HG03565 (cell line): ENCODE data around the gene MPST.
"Not testable (repeated sequence)": the region's sequence is repeated elsewhere in the genome, so short reads cannot be mapped to it uniquely, and the experiment has no call there.

Experiments
- ATAC-seq: cut with Tn5 transposase; IDR thresholded peaks from one replicate; pipeline ENCODE4 v1.9.1; 2021; ENCODE audit warnings: mild to moderate bottlenecking, moderate library complexity; ENCODE audit not compliant: unreplicated experiment

Gene MPST

DNA sequence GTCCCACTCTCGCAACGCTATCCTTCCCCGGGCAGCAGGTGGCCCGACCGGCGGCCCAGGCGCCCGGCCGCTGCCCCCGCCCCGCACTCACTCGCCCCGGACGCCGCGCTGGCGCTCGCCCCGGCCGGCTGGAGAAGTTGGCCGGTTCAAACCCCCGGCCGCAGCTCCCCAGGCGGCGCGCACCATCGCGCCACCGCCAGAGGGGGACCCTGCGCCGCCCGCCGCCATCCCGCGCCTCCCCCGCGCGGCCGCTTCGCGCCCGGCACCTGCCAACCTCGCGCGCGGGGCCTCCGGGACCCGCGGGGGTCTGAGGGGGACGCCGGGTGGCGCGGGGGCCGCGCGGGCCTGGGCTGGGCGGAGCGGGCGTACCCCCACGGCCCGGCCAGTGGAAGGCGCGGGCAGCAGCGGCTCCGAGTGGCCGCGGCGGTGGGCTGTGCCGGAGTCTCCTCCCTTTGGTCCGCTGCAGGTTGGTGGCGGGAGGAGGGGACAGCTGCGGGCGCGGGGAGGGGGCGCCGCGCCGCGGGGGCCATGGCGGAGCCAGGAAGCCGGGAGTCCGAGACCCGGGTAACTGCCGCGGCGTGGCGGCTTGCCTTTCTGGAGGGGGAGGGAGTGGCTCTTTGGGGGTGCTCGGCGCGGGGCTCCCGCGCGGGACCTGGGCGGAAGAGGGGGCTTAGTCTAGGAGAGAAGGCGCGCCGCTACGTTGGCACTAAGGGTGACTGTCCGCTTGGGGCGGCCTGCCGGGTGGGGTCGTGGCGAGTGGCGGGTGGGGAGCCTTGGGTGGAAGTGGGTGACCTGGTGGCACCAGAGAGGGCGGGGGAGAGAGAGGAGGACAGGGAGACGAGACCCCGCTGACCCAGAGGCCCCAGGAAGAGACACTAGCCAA, at the start of gene MPST, which contains the start of gene TST:
Gene MPST (plus strand): TSS at position 434 of the 883 bp plus-strand sequence. CDS start 95 bp downstream, at position 529.
Gene TST (minus strand): TSS at position 139 of the 883 bp plus-strand sequence. CDS start 715 bp downstream, outside the sequence.
- ATAC-seq: no peak

DNA sequence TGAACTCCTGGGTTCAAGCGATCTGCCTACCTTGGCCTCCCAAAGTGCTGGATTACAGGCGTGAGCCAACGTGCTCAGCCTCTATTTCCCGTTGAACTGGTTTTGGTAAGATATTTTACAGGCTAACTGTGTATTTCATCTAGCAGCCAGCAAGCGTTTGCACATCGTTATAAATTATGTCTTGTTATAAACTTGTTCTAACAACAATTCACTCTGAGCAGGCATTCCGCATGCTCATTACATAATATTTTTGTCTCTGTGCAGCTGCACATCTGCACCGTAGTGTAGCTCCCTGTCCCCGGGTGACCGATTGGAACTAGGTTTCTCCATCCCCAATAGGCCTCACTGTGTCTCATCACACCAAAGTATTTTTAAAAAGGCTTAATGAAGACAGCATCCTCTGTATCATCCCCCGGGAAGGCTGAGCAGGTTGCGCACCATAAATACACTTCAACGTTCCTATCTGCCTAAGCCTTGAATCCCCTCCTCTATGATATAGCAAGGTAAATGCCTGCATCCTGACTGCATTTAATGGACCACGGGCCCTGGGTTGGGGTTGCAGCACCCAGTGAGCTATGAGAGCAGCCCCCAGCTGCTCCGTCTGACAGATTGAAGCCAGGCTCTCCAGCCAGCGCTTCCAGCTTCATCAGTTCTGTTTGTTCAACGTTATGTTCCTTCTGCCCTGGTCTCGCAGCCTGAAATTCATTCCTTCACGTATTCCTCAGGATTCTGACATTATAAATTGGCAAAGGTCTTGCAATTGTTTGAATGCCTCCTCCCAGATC, 48.0 kb upstream of the MPST start:
- no peak for ATAC-seq

DNA sequence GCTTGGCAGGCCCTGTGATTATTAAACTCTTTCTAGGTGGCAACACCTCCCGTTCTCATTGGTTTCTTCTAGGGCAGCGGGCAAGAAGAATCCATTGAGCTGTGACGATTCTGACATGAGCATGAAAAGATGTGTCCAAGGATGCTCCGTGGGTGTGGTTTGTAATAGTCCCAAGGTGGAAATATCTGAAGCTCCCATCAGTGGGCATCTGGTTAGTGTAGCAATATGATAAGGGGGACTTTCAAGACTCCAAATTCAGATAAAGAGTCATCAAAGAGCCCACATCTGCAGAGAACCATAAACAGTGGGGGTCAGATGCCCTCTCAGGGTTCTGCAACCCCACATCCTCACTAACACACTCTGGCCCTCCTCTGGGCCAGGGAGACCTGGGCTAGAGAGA, 42.9 kb upstream of the MPST start:
- ATAC-seq: no peak

- no peak for ATAC-seq
Observed at GRCh38 chr22:36977401-36977861, 42.1 kb upstream of the MPST start.

- ATAC-seq: peak; percentile 46
Observed at GRCh38 chr22:36977947-36978660, 41.4 kb upstream of the MPST start.

DNA sequence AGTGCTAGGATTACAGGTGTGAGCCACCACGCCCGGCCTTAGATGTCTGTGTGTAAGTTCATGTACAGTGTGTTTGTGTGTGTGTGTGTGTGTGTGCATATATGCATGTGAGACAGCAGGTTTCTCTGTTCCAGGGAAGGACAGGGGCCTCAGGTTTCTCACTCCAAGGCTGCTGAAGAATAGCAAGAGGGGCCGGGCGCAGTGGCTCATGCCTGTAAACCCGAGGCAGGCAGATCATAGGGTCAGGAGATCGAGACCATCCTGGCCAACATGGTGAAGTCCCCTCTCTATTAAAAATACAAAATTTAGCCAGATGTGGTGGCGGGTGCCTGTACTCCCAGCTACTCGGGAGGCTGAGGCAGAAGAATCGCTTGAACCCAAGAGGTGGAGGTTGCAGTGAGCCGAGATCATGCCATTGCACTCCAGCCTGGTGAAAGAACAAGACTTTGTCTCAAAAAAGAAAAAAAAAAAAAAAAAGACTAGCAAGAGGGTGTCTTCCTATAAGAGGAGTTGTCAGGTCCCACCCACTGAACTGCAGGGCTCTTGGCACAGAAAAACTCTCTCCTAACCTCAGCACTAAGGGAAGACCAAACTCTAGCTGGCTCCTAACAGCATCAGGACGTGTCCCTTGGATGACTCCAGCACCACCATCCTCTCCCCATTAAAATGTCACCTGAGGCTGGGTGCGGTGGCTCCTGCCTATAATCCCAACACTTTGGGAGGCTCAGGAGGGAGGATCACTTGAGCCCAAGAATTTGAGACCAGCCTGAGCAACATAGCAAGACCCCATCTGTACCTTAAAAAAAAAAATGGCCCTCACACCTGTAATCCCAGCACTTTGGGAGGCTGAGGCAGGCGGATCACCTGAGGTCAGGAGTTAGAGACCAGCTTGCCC, 40.3 kb upstream of the MPST start:
- no peak for ATAC-seq

DNA sequence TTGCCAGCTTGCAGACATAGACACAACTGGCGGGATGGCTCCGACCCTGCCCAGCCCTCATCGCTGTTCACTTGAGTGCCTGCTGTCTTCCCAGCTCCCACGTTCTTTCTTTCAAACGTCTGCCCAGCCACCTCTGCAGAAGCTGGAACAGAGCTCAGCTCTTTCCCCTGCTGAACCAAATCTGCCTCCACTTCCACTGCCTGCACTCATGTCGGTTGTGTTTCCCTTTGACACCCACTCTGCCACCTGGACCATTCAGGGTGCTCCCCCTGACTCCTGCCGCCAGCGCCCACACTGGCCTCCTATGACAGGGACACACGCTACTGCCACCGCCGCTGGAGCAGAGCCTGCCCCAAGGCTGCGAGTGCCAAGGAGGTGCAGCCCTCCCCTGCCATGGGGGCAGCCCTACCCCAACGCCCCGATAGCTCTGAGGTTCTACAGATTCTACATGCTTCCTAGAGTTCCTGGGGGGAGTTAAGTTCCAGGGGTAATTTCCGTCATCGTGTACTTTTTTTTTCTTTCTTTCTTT, 38.2 kb upstream of the MPST start:
- ATAC-seq: no peak

DNA sequence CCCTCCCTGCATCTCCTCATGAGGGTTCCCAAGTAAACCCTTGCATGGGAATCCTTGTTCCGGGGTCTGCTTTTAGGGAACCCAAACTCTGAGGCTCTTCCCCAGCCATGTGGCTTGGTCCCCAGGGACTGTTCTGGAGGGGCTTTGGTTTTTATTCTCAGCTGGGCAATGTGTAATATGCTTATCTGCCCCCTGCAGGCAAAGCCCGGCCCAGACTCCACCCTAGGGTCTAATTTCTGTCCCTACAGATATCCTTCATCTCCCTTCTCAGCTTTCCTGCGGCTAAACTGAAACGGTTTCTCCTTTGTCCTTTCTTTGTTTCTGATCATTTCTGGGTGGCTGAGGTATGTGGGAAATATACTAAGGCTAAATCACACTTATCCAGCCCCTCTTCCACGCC, 37.4 kb upstream of the MPST start:
- ATAC-seq: no peak

DNA sequence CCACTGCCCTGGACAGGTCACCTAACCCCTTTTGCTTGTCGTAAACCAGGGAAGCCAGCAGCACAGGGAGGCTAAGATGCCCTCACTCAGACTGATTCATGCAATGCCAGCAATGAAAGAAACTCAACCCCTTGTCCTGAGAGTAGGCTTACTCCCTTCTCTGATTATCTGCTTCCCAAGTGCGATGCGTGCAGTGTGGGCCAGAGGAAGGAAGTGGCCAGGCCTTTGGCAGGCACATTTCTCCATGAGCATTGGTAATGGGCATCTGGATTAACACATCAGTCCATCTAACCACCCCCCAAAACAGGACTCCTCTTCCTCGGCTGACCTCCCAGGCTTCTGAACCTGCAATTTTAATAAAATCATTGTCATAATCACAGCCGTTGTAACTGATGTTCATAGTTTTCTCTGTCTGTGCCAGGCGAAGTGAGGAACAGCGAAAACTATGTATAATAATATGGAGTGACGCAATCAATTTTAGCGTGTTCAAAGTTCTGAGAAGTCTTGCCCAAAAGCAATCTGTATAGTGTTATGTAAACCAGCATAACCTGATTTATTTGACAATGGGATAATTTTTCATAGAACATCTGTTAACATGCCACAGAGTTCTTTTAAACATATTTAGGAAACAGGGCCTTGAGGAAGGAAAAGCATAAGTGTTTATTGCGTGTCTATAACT, 34.2 kb upstream of the MPST start:
- ATAC-seq: no peak

GRCh38 chr22:36986242-36986821, 33.2 kb upstream of the MPST start:
- no peak for ATAC-seq

DNA sequence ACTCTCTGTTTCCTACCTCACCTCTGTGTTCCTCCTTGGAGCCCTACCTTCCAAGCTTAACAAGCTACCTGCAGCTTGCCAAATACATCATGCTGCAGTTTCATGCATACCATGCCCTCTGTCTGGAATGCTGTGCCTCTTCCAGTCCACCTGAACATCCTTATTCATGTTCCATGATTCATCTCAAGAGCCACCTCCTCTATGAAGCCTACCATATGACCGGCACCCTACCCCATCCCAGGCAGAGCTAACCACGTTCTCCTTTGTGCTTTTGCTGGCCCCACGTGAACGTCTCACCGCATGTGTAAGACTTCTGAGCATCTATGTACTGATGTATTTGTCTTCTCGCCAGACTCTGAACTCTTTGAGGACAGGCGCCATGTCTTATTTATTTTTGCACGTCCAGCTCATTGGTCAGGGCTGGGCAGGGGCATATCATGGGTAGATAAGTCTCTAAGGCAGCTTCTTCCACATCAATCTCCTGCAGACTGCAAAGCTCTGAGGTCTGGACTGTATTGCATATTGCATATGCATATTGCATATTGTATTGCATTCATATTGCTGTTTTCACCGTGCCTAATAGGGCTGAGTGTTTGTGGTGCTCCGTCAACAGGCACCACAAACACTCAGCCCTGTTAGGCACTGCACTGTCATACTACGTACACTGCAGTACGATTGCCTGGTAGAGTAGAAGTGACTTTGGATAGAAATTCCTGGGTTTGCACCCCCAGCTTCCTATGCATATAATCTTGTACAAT, 31.3 kb upstream of the MPST start:
- ATAC-seq: no peak

DNA sequence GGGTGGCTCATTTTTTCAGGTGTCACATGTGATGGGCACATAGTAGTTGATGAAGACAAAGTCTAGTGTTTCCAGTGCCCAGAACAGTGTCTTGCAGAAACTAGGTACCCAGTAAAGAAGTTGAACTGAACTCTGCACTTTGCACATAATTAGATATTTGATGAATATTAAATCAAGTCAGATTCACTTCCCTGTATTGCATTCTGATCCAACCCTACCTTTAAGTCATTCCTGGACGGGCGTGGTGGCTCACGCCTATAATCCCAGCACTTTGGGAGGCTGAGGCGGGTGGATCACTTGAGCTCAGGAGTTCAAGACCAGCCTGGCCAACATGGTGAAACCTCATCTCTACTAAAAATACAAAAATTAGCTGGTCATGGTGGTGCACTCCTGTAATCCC, 30.5 kb upstream of the MPST start:
- ATAC-seq: not testable (repeated sequence)

- no peak for ATAC-seq
Observed at GRCh38 chr22:36990457-36990856, 29.1 kb upstream of the MPST start.

DNA sequence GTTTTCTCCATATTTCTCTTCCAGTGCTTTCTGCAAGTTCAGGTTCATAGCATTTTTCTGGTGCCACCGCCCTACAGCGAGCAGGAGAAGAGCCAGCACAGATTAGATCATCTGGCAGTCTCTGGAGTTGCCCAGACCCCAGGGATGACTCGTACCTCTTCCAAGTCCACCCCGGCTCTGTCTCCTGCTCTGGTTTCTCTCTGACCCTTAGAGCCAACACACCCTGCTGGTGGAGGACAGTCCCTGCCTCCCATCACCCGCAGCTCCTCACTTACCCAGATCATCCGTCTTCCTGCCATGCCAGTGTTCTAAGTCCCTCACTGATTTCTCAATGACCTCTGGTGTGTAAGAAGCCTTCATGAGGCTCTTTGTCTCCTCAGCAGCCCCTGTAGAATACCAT, 28.3 kb upstream of the MPST start:
- no peak for ATAC-seq

GRCh38 chr22:36997746-36998145, 21.8 kb upstream of the MPST start:
- no peak for ATAC-seq

DNA sequence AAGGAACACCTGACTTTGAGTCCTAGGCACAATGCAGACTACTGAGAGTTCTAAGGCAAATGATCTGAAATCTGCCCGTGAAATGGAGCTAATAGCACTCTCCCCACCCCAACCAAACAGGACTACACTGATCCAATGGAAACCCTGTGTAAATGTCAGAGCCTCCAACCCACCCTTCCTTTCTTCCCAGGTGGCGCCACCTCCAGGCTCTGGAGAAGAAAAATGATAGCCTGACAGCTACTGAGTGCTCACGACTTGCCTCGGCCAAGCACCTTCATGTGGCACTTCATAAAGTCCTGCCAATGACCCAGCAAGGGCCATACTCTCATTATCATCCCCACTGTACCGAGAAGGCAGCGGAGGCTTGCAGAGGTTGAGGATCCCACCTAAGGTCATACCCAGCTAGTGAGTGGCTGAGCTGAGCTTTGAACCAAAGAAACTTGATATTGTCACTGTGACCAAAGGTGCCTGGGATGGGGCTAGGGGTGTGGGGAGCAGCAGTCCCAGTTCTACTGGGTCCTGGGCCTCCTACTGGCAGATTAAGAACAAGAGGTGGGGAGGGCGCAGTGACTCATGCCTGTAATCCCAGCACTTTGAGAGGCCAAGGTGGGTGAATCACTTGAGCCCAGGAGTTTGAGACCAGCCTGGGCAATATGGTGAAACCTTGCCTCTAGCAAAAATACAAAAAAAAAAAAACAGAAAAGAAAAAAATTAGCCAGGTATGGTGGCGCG, 20.8 kb upstream of the MPST start:
- no peak for ATAC-seq

GRCh38 chr22:36999463-36999862, 20.1 kb upstream of the MPST start:
- ATAC-seq: no peak
